HG03565 (cell line): ENCODE data around the gene EMID1.

Source experiments
- ATAC-seq: cut with Tn5 transposase; IDR thresholded peaks from one replicate; pipeline ENCODE4 v1.9.1; 2021; ENCODE audit warnings: mild to moderate bottlenecking, moderate library complexity; ENCODE audit not compliant: unreplicated experiment

EMID1 gene

GRCh38 chr22:29259253-29259899, 53.7 kb downstream of the EMID1 start:
- no peak for ATAC-seq

GRCh38 chr22:29260031-29260560, 54.4 kb downstream of the EMID1 start:
- ATAC-seq: no peak

GRCh38 chr22:29260601-29261315, 55.1 kb downstream of the EMID1 start:
- no peak for ATAC-seq

- no peak for ATAC-seq
Observed at GRCh38 chr22:29263791-29264276, 58.1 kb downstream of the EMID1 start.

GRCh38 chr22:29265305-29265704, 59.6 kb downstream of the EMID1 start:
- ATAC-seq: no peak

GRCh38 chr22:29265929-29266328, 60.2 kb downstream of the EMID1 start:
- ATAC-seq: no peak

- no peak for ATAC-seq
Observed at GRCh38 chr22:29266564-29267461, 61.1 kb downstream of the EMID1 start.

GRCh38 chr22:29267462-29267857, 61.8 kb downstream of the EMID1 start:
- no peak for ATAC-seq

GRCh38 chr22:29267858-29268510, 62.3 kb downstream of the EMID1 start, which contains the start of the genes EWSR1 and RHBDD3:
TSS of gene EWSR1 (plus strand) at chr22:29268268. CDS start at chr22:29268337, 69 bp downstream.
TSS of gene RHBDD3 (minus strand) at chr22:29267981. CDS start at chr22:29265626, 2,355 bp downstream.
- ATAC-seq: peak; percentile 63

GRCh38 chr22:29268511-29269229, 63.0 kb downstream of the EMID1 start:
- ATAC-seq: peak; percentile 14

GRCh38 chr22:29269230-29269604, 63.5 kb downstream of the EMID1 start:
- ATAC-seq: no peak

- no peak for ATAC-seq
Observed at GRCh38 chr22:29269731-29270474, 64.2 kb downstream of the EMID1 start.

- no peak for ATAC-seq
Observed at GRCh38 chr22:29270475-29271271, 65.0 kb downstream of the EMID1 start.

GRCh38 chr22:29272624-29273023, 66.9 kb downstream of the EMID1 start:
- ATAC-seq: no peak

GRCh38 chr22:29275167-29275566, 69.5 kb downstream of the EMID1 start:
- ATAC-seq: no peak

GRCh38 chr22:29275819-29276565, 70.3 kb downstream of the EMID1 start:
- no peak for ATAC-seq

GRCh38 chr22:29277927-29278326, 72.2 kb downstream of the EMID1 start:
- no peak for ATAC-seq

GRCh38 chr22:29284196-29284595, 78.5 kb downstream of the EMID1 start:
- ATAC-seq: no peak
